Stimulated activated naive CD8-positive, alpha-beta T cell treated with anti-CD3 and anti-CD28 coated beads, Interleukin-15, Interleukin-2, amounts not matched to agents 100 U/mL and 50 U/mL, for 24 hours (primary cell): ENCODE data around the gene GSTM4.
"Not testable (repeated sequence)": the region's sequence is repeated elsewhere in the genome, so short reads cannot be mapped to it uniquely, and the experiment has no call there.

Source experiments
- ATAC-seq: fragments of 150-1000 bp; cut with Tn5 transposase; one replicate; pipeline ENCODE4 v1.10.0; 2021
- DNase-seq: peaks from one replicate; pipeline ENCODE4 v3.0.0; 2021

The GSTM4 gene

GRCh38 chr1:109639063-109639840 is 16.6 kb upstream of the GSTM4 start:
- ATAC-seq (no peak), DNase-seq (no peak)

- DNase-seq (no peak), ATAC-seq (no peak)
Measured at GRCh38 chr1:109639841-109640184, 16.1 kb upstream of the GSTM4 start.

GRCh38 chr1:109640285-109640865 is 15.5 kb upstream of the GSTM4 start:
- peak; percentile 96 for DNase-seq

GRCh38 chr1:109641078-109641740 is 14.7 kb upstream of the GSTM4 start:
- ATAC-seq (no peak), DNase-seq (no peak)

More at GRCh38 chr1:109640285-109640865, 15.5 kb upstream of the GSTM4 start:
- peak; percentile 72 for ATAC-seq

GRCh38 chr1:109641861-109642260 is 14.0 kb upstream of the GSTM4 start:
- ATAC-seq: no peak
- no peak for DNase-seq

- no peak for ATAC-seq
- no peak for DNase-seq
Measured at GRCh38 chr1:109642626-109643025, 13.3 kb upstream of the GSTM4 start.

- peak; percentile 98 for ATAC-seq
- DNase-seq: peak; percentile 95
Measured at GRCh38 chr1:109643385-109644230, 12.3 kb upstream of the GSTM4 start.

- ATAC-seq: no peak
Measured at GRCh38 chr1:109644670-109645069, 11.2 kb upstream of the GSTM4 start.

GRCh38 chr1:109649491-109649914 is 6.4 kb upstream of the GSTM4 start:
- DNase-seq: no peak
- no peak for ATAC-seq

More at GRCh38 chr1:109644670-109645069, 11.2 kb upstream of the GSTM4 start:
- no peak for DNase-seq

- ATAC-seq (no peak), DNase-seq (no peak)
Measured at GRCh38 chr1:109650609-109651008, 5.3 kb upstream of the GSTM4 start.

- no peak for ATAC-seq
- DNase-seq: no peak
Measured at GRCh38 chr1:109652402-109652801, 3.5 kb upstream of the GSTM4 start.

GRCh38 chr1:109653306-109653705 is 2.6 kb upstream of the GSTM4 start:
- no peak for ATAC-seq

GRCh38 chr1:109654519-109654918 is 1.4 kb upstream of the GSTM4 start:
- ATAC-seq (no peak), DNase-seq (no peak)

More at GRCh38 chr1:109653306-109653705, 2.6 kb upstream of the GSTM4 start:
- no peak for DNase-seq

- ATAC-seq (no peak), DNase-seq (no peak)
Measured at GRCh38 chr1:109657395-109657794, 1.5 kb downstream of the GSTM4 start.

GRCh38 chr1:109657970-109658369 is 2.1 kb downstream of the GSTM4 start:
- DNase-seq (no peak), ATAC-seq (no peak)

- ATAC-seq (no peak), DNase-seq (no peak)
Measured at GRCh38 chr1:109658533-109659042, 2.7 kb downstream of the GSTM4 start.

- no peak for DNase-seq
- no peak for ATAC-seq
Measured at GRCh38 chr1:109659145-109659544, 3.2 kb downstream of the GSTM4 start.

- no peak for ATAC-seq
- DNase-seq: no peak
Measured at GRCh38 chr1:109659997-109660690, 4.2 kb downstream of the GSTM4 start.

- not testable (repeated sequence) for DNase-seq, ATAC-seq
Measured at GRCh38 chr1:109660691-109661026, 4.8 kb downstream of the GSTM4 start.

- DNase-seq: no peak
- no peak for ATAC-seq
Measured at GRCh38 chr1:109661391-109661790, 5.5 kb downstream of the GSTM4 start.

GRCh38 chr1:109664671-109665070 is 8.8 kb downstream of the GSTM4 start:
- DNase-seq (no peak), ATAC-seq (no peak)
